PC-9 (cell line): ENCODE measurements around the gene RAB8A. TPM values are rescaled to one million over a fixed set of nuclear protein-coding genes. Genes with fewer than 3 reads are reported as not detected.
A peak's percentile ranks its signal among the peaks of the same experiment; 100 is the strongest.

ENCODE experiments used
- BruUV-seq: library from RNA; stranded (reverse); fragments of 400-500 nt; replicated peaks from 2 replicates; lab custom pipeline; 2021; lab: Mats Ljungman, UMichigan
- CTCF ChIA-PET: fragments of 300-600 bp; sonication (Branson Sonifier 250); formaldehyde crosslinking; loops from one replicate; lab custom pipeline; 2022; ENCODE audit warnings: antibody characterized with exemption; lab: Charles Lee
- POLR2A ChIA-PET: fragments of 300-600 bp; sonication (Branson Sonifier 250); formaldehyde crosslinking; loops from one replicate; lab custom pipeline; 2022; ENCODE audit warnings: antibody characterized with exemption; ENCODE audit not compliant: unreplicated experiment; lab: Charles Lee
- DNase-seq, 2 experiments: peaks; one replicate each; pipeline versions ENCODE4 v3.0.0 to v3.0.0-alpha.2; 2015 to 2022; ENCODE audit warnings: mixed read lengths in 1 of 2
- H2AFZ ChIP-seq: fragments of 200-600 bp; sonication (generic); 2 replicates; pipeline ENCODE4 v1.8.1; 2017; ENCODE audit warnings: antibody characterized with exemption
- H3F3A ChIP-seq: fragments of 200-600 bp; sonication (generic); 2 replicates; pipeline ENCODE4 v1.8.1; 2017; ENCODE audit warnings: antibody characterized with exemption, mild to moderate bottlenecking, low read depth; ENCODE audit not compliant: insufficient read depth
- H3K27ac ChIP-seq: fragments of 200-600 bp; sonication (generic); 2 replicates; pipeline ENCODE4 v1.6.1; 2016; ENCODE audit warnings: mixed run types
- H3K27me3 ChIP-seq: fragments of 200-600 bp; sonication (generic); 2 replicates; pipeline ENCODE4 v1.6.1; 2016; ENCODE audit warnings: low read depth, mixed run types; ENCODE audit not compliant: insufficient read depth
- H3K36me3 ChIP-seq: fragments of 200-600 bp; sonication (generic); 2 replicates; pipeline ENCODE4 v1.6.1; 2016; ENCODE audit warnings: low read depth, mixed run types
- H3K4me1 ChIP-seq: fragments of 200-600 bp; sonication (generic); replicated peaks from 2 replicates; pipeline ENCODE4 v1.6.1; 2016; ENCODE audit warnings: mixed run types; ENCODE audit not compliant: insufficient read depth
- H3K4me2 ChIP-seq: fragments of 200-600 bp; sonication (generic); 2 replicates; pipeline ENCODE4 v1.6.1; 2017; ENCODE audit warnings: mixed run types
- H3K4me3 ChIP-seq: fragments of 200-600 bp; sonication (generic); 2 replicates; pipeline ENCODE4 v1.6.1; 2016; ENCODE audit warnings: mixed run types
- H3K79me2 ChIP-seq: fragments of 200-600 bp; sonication (generic); 2 replicates; pipeline ENCODE4 v1.6.1; 2017; ENCODE audit warnings: low read depth, mixed run types
- H3K9me2 ChIP-seq: fragments of 200-600 bp; sonication (generic); 2 replicates; pipeline ENCODE4 v1.8.1; 2017; ENCODE audit warnings: mild to moderate bottlenecking; ENCODE audit not compliant: insufficient read depth
- H3K9me3 ChIP-seq: fragments of 200-600 bp; sonication (generic); 2 replicates; pipeline ENCODE4 v1.8.1; 2016; ENCODE audit warnings: low read depth; ENCODE audit not compliant: insufficient read depth
- H4K20me1 ChIP-seq: fragments of 200-600 bp; sonication (generic); 2 replicates; pipeline ENCODE4 v1.8.1; 2017; ENCODE audit not compliant: insufficient read depth
- EZH2 ChIP-seq: fragments of 200-600 bp; sonication (generic); IDR thresholded peaks from 2 replicates; pipeline ENCODE4 v1.8.0; 2017; ENCODE audit warnings: antibody characterized with exemption, low read depth
- intact Hi-C: fragments of 100-400 bp; cut with micrococcal nuclease; formaldehyde crosslinking; loops from one replicate; pipeline ENCODE4 v1.10.0; 2022; ENCODE audit not compliant: unreplicated experiment
- total RNA-seq: library from RNA; stranded (reverse); gene quantifications from 2 replicates; pipeline ENCODE4 v1.2.3, GENCODE V29; 2021
- TF ChIP-seq, protein P1 (sequence below): fragments of 200-600 bp; sonication (generic); conservative IDR thresholded peaks from 2 replicates; pipeline ENCODE4 v1.6.1; 2017; ENCODE audit warnings: mixed run types, antibody characterized with exemption, mild to moderate bottlenecking, moderate library complexity

The RAB8A gene
- total RNA-seq, 1 experiment from 2014 or later = 104 TPM

DNA sequence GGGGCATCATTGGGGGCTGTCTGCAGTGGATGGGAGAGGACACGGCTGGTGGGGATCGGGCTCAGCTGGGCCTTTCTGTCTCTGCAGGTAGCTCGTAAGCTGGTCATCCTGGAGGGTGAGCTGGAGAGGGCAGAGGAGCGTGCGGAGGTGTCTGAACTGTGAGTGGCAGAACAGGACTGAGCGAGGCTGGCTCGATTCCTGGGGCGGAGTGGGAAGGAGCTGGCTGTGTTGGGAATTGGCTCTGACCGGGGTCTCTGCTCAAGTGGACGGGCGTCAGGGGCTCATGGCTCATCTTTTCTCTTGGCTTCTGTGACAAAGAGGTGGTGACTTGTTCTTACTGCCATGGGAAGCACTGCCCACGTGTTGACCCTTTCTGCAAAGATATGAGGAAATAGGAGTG, 23.7 kb upstream of the RAB8A start:
- ChIA-PET POLR2A (no interaction called here), CTCF (no interaction called here)
- Histone ChIP-seq H3K4me1 (peaks cover 81% of the 10 kb centered on the region), H3K36me3 (peaks cover 81% of the 10 kb centered on the region), H3K79me2 (peaks cover 57% of the 10 kb centered on the region), H3K4me2 (peak overlapping the region; percentile 70), H2AFZ (no peak overlapping the region), H3K9me3 (no peaks in the 10 kb centered on the region), H3K4me3 (no peak overlapping the region), H3K27me3 (no peaks in the 10 kb centered on the region), H3K9me2 (no peaks in the 10 kb centered on the region), H4K20me1 (peaks cover 6% of the 10 kb centered on the region; the same call in 1 of the 2 replicates), H3F3A (peaks cover 97% of the 10 kb centered on the region), H3K27ac (peak overlapping the region; percentile 80)
- DNase-seq = no peak
- intact Hi-C loops = no loop called here
- TF ChIP-seq, protein P1, sequence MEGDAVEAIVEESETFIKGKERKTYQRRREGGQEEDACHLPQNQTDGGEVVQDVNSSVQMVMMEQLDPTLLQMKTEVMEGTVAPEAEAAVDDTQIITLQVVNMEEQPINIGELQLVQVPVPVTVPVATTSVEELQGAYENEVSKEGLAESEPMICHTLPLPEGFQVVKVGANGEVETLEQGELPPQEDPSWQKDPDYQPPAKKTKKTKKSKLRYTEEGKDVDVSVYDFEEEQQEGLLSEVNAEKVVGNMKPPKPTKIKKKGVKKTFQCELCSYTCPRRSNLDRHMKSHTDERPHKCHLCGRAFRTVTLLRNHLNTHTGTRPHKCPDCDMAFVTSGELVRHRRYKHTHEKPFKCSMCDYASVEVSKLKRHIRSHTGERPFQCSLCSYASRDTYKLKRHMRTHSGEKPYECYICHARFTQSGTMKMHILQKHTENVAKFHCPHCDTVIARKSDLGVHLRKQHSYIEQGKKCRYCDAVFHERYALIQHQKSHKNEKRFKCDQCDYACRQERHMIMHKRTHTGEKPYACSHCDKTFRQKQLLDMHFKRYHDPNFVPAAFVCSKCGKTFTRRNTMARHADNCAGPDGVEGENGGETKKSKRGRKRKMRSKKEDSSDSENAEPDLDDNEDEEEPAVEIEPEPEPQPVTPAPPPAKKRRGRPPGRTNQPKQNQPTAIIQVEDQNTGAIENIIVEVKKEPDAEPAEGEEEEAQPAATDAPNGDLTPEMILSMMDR = no peak
- no peak for TF ChIP-seq EZH2
- BruUV-seq = no TSS peak

DNA sequence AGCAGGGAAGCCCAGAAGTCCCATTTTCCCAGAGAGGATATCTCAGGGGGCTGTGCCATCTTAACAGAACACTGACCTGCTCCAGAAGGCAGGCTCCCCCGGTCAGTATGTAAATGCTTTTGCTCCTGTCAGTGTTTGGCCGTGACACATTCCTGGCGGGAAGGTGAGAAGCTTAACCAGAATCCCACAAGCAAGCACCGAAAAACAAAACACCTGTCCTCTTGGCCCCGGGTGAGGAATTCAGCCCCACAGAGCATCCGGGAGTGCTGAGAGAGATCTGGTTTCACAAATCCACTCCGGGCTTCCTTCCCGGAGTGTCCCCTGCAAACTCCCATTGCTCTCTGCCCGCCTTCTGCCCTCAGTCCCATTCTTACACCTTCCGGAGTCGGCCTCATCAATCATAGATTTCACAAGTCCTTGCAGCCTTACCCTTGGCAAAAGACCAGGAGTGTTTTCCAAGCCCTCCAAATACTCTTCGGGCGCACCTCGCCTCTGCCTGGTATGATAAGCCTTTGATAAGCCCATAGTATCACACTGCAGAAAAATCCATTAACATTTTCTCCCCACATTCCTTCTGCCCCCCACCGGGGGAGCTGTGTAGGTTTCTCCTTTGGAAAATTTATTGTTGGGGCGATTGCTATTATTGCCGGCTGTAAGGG, 23.2 kb upstream of the RAB8A start:
- H3K4me3 ChIP-seq = peak overlapping the region; percentile 17; the same call in 1 of the 2 replicates
- peaks cover 97% of the 10 kb centered on the region for H3F3A ChIP-seq
- ChIA-PET CTCF (no interaction called here), POLR2A (interaction anchor here (0.6 to 0.8 kb wide), 2 partner anchors 252 to 448 kb away, joined by 5 to 8 read pairs; partner anchors contain the start of gene CYP4F3)
- H3K9me2 ChIP-seq = no peaks in the 10 kb centered on the region
- H3K36me3 ChIP-seq = peaks cover 80% of the 10 kb centered on the region
- H3K4me1 ChIP-seq = peaks cover 86% of the 10 kb centered on the region
- H3K27ac ChIP-seq = peak overlapping the region; percentile 80
- peaks cover 52% of the 10 kb centered on the region for H3K79me2 ChIP-seq
- H4K20me1 ChIP-seq = peaks cover 6% of the 10 kb centered on the region; the same call in 1 of the 2 replicates
- peak overlapping the region; percentile 70 for H3K4me2 ChIP-seq
- no peak overlapping the region for H2AFZ ChIP-seq
- peak; percentile 33 to 96 for DNase-seq
- TF ChIP-seq, protein P1 = peak; percentile 37; the same call in 1 of the 2 replicates
- TF ChIP-seq EZH2 = no peak
- intact Hi-C loops = no loop called here
- BruUV-seq = no TSS peak
- H3K27me3 ChIP-seq = no peaks in the 10 kb centered on the region
- H3K9me3 ChIP-seq = no peaks in the 10 kb centered on the region

DNA sequence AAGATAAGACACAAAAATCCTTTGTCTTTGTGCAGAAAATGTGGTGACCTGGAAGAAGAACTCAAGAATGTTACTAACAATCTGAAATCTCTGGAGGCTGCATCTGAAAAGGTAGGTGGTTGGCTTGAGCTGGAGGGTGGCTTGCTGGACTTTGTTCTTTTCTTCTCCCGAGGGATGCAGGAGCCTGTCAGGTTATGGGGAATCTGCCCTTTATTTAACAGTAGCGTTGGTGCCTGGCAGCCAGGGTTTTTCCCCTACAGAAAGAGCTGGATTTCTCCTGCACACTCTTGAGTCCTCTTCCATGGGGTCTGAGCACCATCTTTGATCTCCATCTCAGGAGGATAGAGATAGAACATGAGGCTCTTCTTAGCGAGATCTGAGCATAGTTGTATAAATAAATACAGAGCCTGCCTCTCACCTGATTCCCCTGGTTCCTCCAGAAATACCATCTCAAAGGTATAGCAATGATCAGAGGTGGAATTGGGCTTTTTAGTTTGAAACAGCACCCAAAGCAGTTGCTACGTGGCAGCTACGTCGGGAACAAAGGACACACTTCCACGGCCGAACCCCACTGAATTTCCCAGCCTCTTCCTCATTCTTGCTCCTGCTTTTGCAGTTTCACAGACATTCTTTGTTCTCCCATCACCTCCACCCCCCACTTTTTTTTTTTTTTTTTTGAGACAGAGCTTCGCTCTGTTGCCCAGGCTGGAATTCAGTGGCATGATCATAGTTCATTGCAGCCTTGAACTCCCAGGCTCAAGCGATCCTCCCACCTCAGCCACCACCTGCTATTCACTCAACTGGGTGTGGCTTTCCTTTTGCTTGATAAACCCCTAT, 22.5 kb upstream of the RAB8A start:
- H3K36me3 ChIP-seq = peaks cover 72% of the 10 kb centered on the region
- POLR2A ChIA-PET = interaction anchor here (0.6 to 0.8 kb wide), 2 partner anchors 253 to 448 kb away, joined by 5 to 8 read pairs; partner anchors contain the start of gene CYP4F3

More for the DNA sequence above, 22.5 kb upstream of the RAB8A start:
- H2AFZ ChIP-seq = no peak overlapping the region
- H3F3A ChIP-seq = peaks cover 97% of the 10 kb centered on the region
- peak overlapping the region; percentile 17; the same call in 1 of the 2 replicates for H3K4me3 ChIP-seq
- BruUV-seq = TSS peak; percentile 1
- TF ChIP-seq EZH2 = no peak
- TF ChIP-seq, protein P1 = peak; percentile 14; the same call in 1 of the 2 replicates
- intact Hi-C loops = no loop called here
- H4K20me1 ChIP-seq = peaks cover 4% of the 10 kb centered on the region; the same call in 1 of the 2 replicates
- peaks cover 92% of the 10 kb centered on the region for H3K4me1 ChIP-seq
- H3K9me2 ChIP-seq = no peaks in the 10 kb centered on the region
- peaks cover 45% of the 10 kb centered on the region for H3K79me2 ChIP-seq
- peak overlapping the region; percentile 70 for H3K4me2 ChIP-seq
- H3K9me3 ChIP-seq = no peaks in the 10 kb centered on the region
- no peaks in the 10 kb centered on the region for H3K27me3 ChIP-seq
- no peak for DNase-seq
- H3K27ac ChIP-seq = peak overlapping the region; percentile 80
- CTCF ChIA-PET = interaction anchor here (0.7 kb wide), 1 partner anchor 74 kb away, joined by 9 read pairs; no protein-coding TSS in a partner anchor
